ENCODE measurements around the gene GOLT1B.
A peak's percentile ranks its signal among the peaks of the same experiment; 100 is the strongest.
"Not testable (repeated sequence)": the region's sequence is repeated elsewhere in the genome, so short reads cannot be mapped to it uniquely, and the experiment has no call there.

GOLT1B gene, protein sequence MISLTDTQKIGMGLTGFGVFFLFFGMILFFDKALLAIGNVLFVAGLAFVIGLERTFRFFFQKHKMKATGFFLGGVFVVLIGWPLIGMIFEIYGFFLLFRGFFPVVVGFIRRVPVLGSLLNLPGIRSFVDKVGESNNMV

DNA sequence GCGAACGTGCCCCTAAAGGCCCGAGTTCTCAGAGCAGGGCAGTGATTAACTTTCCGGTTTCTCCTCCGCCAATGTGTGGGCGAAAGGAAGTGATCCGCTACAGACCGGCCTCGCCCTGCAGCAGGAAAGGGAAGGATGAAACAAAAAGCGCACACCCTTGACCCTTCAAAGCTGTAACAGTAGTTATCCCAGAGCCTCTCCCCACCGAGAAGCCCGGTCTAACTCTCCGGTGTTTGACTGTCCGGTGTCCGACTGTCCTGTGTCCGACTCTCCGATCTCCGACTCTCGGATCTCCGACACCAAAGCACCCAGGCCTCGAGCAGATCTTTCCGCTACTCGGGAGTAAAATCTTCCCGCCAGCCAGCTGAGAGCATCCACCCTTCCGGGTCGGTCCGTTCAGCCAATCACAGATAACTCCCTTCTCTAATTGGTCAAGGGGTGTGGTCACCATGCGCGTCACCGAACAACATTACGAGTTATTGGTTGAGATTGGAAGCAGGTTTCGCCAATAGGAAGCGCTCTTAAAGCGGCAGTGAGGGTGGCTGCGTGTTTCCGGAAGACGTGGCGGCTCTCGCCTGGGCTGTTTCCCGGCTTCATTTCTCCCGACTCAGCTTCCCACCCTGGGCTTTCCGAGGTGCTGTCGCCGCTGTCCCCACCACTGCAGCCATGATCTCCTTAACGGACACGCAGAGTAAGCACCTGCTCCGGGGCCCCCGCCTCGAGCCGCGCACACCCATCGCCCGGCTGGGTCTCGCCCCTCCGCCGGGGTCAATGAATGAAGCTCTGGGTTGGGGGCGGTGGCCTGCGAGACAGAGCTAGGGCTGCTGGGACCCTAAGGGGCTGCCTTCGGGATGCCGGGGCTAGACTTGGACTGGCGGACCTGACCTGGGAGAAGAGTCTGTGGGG, at the start of gene GOLT1B, which contains the start of gene RECQL:
TSS of gene GOLT1B (plus strand) at position 532 of the 906 bp plus-strand sequence. CDS start at position 667, 135 bp downstream.
TSS of gene RECQL (minus strand) at position 378 of the 906 bp plus-strand sequence. CDS start 2,065 bp downstream, outside the sequence.
- DNase-seq (ENCODE audit: low read depth in 2 of 2), result peak; percentile 76 to 77

- no peak for DNase-seq (ENCODE audit: low read depth in 2 of 2)
Measured at GRCh38 chr12:21453312-21453852, 48.2 kb upstream of the GOLT1B start.

GRCh38 chr12:21456291-21456780, 45.3 kb upstream of the GOLT1B start:
- DNase-seq (ENCODE audit: low read depth in 2 of 2), result peak in 1 of 2 donors; percentile 24

- no peak for DNase-seq (ENCODE audit: low read depth in 2 of 2)
Measured at GRCh38 chr12:21459474-21459873, 42.1 kb upstream of the GOLT1B start.

DNA sequence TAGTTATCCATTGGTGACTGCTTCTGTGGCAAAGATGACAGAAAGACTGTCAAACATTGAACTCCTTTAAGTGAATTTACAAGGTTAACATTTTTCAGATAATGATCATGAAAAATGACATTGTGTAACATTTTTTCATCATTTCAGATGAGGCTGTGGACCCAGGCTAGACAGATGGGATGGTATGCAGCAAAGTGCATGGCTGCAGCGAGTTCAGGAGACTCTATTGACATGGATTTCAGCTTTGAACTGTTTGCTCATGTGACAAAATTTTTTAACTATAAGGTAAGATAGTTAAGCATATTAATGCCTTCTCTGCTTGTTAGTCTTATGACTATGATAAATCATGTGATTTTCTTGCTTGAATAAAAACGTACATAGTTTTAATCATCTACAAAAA, 34.3 kb upstream of the GOLT1B start:
- not testable (repeated sequence) for DNase-seq (ENCODE audit: low read depth in 2 of 2)

DNA sequence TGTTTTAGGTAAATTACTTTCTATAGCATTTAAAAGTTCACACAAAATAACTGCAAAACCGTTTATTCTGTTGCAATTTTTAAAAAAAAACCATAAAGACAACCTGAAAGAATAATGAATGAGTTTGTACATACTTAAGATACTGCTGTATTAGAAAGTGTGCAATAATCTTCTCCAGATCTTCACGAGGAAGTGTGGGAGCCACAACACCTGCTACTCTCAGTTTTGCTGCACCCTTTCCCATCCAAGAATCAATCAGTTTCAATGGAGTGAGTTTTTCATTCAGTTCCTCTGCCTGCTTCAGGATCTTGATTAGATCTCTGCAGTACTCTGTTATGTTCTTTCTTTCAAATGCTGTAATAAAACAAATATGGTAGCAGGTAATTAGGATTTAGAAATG, 30.3 kb upstream of the GOLT1B start:
- no peak for DNase-seq (ENCODE audit: low read depth in 2 of 2)

DNA sequence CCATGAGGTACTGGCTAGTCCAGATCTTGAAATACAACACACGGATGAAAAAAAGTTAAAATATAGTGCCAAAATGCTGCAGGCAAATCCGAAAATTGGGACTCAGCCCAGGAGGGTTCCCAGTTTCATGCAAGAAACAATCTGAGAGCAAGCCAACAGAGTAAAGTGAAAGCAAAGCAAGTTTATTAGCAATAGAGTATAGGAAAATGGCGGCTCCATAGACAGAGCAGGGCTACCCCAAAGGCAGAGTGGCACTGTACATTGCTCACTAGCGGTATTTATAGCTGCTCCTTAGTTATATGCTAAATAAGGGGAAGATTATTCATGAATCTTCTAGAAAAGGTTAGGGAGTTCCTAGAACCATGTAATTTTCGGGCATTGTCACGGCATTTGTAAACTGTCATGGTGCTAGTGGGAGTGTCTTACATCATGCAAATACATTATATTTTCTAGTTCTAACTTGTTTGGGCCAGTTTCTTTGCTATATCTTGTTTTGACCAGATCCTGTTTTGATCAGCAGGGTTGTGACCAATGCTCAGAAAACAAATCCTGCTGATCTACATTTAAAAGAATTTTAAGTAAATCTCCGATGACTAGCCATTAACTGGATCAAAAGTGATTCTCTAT, 29.3 kb upstream of the GOLT1B start:
- DNase-seq (ENCODE audit: low read depth in 2 of 2), result no peak

DNA sequence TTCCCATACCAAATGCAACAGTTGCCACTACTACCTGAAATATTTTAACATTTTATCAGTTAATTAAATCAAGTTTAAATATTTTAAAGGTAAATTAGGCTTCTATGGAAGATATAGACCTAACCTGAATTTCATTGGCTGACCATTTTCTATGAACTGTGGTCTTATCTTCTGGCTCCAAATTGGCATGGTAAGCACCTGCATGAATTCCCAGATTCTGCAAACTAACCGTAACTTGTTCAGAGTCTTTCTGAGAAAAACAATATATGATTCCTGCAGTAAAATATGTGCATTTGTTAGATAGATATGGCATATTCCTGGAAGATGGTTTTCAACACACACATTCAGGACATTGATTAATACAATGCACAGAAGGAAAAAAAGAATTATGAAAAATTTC, 26.0 kb upstream of the GOLT1B start:
- no peak for DNase-seq (ENCODE audit: low read depth in 2 of 2)

- no peak for DNase-seq (ENCODE audit: low read depth in 2 of 2)
Measured at GRCh38 chr12:21476949-21477348, 24.6 kb upstream of the GOLT1B start.

GRCh38 chr12:21478756-21479455, 22.7 kb upstream of the GOLT1B start:
- no peak for DNase-seq (ENCODE audit: low read depth in 2 of 2)

GRCh38 chr12:21483531-21483930, 18.1 kb upstream of the GOLT1B start:
- no peak for DNase-seq (ENCODE audit: low read depth in 2 of 2)

GRCh38 chr12:21485998-21486397, 15.6 kb upstream of the GOLT1B start:
- no peak for DNase-seq (ENCODE audit: low read depth in 2 of 2)

GRCh38 chr12:21499765-21500164, 1.8 kb upstream of the GOLT1B start:
- DNase-seq (ENCODE audit: low read depth in 2 of 2), result no peak

DNA sequence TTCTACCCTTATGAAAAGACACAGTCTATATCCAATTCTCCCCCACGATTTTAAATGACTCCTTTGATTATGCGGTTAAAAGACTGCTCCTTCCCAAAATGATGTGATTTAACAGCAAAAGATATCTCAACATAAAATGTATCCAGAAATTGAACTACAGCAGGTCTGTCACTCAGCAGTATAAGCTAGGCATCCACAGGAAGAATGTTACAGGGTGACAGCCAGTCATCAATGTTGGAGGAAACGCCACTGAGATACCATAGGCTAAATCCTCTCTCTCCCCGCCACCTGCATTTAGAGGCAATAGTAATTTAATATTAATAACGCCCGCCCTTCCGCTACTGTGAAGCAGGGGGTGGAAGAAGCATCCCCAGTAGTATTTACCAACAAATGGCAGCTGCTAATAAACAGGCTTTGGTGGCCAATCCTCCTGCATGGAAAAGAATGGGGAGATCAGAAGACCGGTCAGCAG, 767 bp upstream of the GOLT1B start:
- DNase-seq (ENCODE audit: low read depth in 2 of 2), result no peak

GRCh38 chr12:21502164-21502496, 541 bp downstream of the GOLT1B start:
- DNase-seq (ENCODE audit: low read depth in 2 of 2), result peak in 1 of 2 donors; percentile 16

GRCh38 chr12:21502872-21503271, 1.3 kb downstream of the GOLT1B start:
- DNase-seq (ENCODE audit: low read depth in 2 of 2), result no peak

DNA sequence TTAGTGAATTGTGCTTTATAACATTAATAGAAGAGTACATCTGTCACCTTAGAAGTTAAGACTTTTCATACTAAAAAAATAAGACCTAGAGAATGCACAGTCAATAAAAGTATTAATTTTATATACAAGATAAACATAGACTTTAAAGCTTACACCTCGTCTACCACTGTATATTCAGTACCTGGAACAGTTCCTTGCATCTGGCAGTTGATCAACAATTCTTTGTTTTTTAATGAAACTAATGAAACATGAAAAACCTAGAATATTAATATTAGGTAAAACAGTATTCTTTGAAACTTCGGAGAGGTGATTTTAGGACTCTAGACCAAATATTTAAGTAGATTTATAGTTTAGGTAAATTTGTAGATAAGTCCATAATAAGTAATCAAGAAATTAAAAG, 4.3 kb downstream of the GOLT1B start:
- DNase-seq (ENCODE audit: low read depth in 2 of 2), result no peak

GRCh38 chr12:21507849-21508248, 6.3 kb downstream of the GOLT1B start:
- no peak for DNase-seq (ENCODE audit: low read depth in 2 of 2)

DNA sequence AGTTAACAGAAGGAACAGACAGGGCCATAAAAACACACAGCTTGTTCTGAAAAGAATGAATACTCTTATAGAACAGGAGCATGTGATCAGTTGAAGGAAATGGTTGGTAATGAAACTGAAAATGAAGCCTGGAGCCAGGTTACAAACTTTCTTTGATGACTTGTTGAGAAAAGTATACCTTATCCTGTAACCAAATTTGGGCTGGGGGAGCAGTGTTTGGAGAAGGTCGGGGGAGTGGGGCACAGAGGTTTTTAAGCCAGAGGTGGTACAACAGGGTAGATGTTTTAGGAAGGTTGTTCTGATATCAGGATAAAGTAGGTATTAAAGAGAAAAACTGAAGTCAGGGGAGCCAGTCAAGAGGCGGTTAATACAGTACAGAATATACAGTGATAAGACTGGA, 8.2 kb downstream of the GOLT1B start:
- no peak for DNase-seq (ENCODE audit: low read depth in 2 of 2)

DNA sequence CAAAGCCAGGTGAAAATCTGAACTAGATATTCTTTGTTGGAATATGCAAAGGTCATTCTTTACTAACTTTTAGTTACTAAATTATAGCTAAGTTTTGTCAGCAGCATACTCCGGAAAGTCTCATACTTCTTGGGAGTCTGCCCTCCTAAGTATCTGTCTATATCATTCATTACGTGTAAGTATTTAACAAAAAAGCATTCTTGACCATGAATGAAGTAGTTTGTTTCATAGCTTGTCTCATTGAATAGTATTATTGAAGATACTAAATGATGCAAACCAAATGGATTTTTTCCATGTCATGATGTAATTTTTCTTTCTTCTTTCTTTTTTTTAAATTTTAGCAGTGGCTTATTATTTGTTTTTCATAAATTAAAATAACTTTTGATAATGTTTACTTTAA, 14.7 kb downstream of the GOLT1B start:
- no peak for DNase-seq (ENCODE audit: low read depth in 2 of 2)

- no peak for DNase-seq (ENCODE audit: low read depth in 2 of 2)
Measured at GRCh38 chr12:21518451-21518850, 16.9 kb downstream of the GOLT1B start.

DNA sequence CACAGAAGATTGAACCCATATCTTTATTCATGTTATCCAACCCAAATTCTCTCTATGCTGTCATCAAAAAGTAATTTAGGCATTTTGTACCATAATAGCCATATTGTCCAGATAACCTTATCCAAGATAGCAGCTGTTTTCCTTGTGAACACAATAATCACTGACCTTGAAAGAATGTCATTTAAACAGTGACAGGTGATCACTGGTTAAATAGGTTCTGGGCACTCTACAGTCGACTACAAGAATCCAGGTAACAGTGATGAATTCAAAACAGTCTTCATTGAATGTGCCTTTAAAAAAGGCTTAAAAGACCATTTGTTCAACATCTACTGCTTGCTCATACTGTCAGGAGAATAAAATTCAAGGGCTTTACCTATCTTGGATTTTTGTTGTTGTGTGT, 20.0 kb downstream of the GOLT1B start:
- no peak for DNase-seq (ENCODE audit: low read depth in 2 of 2)

All from activated CD4-positive, alpha-beta T cell treated with anti-CD3 and anti-CD28 coated beads for 24 hours (primary cell).